Bone marrow (tissue), 2 donors: ENCODE results near the gene MLXIP.

Experiments used
- DNase-seq, 2 donors: peaks; one replicate each; lab custom pipeline; 2025; lab: John Stamatoyannopoulos, UW

The MLXIP gene

GRCh38 chr12:122126342-122126635 lies 47.7 kb downstream of the MLXIP start:
- DNase-seq: no peak

GRCh38 chr12:122126713-122127597 lies 48.4 kb downstream of the MLXIP start:
- DNase-seq: no peak

- no peak for DNase-seq
These were observed 49.3 kb downstream of the MLXIP start for GRCh38 chr12:122127839-122128238.

GRCh38 chr12:122128481-122128880 lies 49.9 kb downstream of the MLXIP start:
- no peak for DNase-seq

- DNase-seq: no peak
These were observed 50.6 kb downstream of the MLXIP start for GRCh38 chr12:122129131-122129530.

GRCh38 chr12:122130150-122130549 lies 51.6 kb downstream of the MLXIP start:
- no peak for DNase-seq

- DNase-seq: no peak
These were observed 54.8 kb downstream of the MLXIP start for GRCh38 chr12:122133192-122133950.

GRCh38 chr12:122135437-122136031 lies 57.0 kb downstream of the MLXIP start:
- no peak for DNase-seq

- no peak for DNase-seq
These were observed 58.7 kb downstream of the MLXIP start for GRCh38 chr12:122137229-122137628.

GRCh38 chr12:122137681-122138080 lies 59.1 kb downstream of the MLXIP start:
- DNase-seq: no peak

GRCh38 chr12:122138181-122138580 lies 59.6 kb downstream of the MLXIP start:
- no peak for DNase-seq

GRCh38 chr12:122138616-122139015 lies 60.1 kb downstream of the MLXIP start:
- no peak for DNase-seq

- no peak for DNase-seq
These were observed 60.7 kb downstream of the MLXIP start for GRCh38 chr12:122139266-122139665.

- no peak for DNase-seq
These were observed 61.4 kb downstream of the MLXIP start for GRCh38 chr12:122139941-122140340.

- no peak for DNase-seq
These were observed 62.1 kb downstream of the MLXIP start for GRCh38 chr12:122140467-122141257.

GRCh38 chr12:122141911-122142725 lies 63.6 kb downstream of the MLXIP start:
- no peak for DNase-seq

- DNase-seq: no peak
These were observed 64.3 kb downstream of the MLXIP start for GRCh38 chr12:122142857-122143256.

GRCh38 chr12:122144885-122145284 lies 66.3 kb downstream of the MLXIP start:
- DNase-seq: no peak

GRCh38 chr12:122145505-122146330 lies 67.2 kb downstream of the MLXIP start:
- no peak for DNase-seq

GRCh38 chr12:122147514-122148290 lies 69.1 kb downstream of the MLXIP start:
- DNase-seq: no peak
